H1 (cell line): Measurements from ENCODE around the gene LIN37. TPM values are rescaled to one million over a fixed set of nuclear protein-coding genes. Genes with fewer than 3 reads are reported as not detected.

Source experiments
- ASH2L ChIP-seq: fragments of 200-600, 300-600 bp; sonication (generic); IDR thresholded peaks from one replicate; pipeline ENCODE4 v1.7.1; 2017; ENCODE audit warnings: low read length
- EGR1 ChIP-seq: IDR thresholded peaks from 2 replicates; pipeline ENCODE4 v1.6.1; 2011; ENCODE audit warnings: low read depth, low read length, borderline replicate concordance
- FOSL1 ChIP-seq: IDR thresholded peaks from 2 replicates; pipeline ENCODE4 v1.6.1; 2011; ENCODE audit warnings: mild to moderate bottlenecking, low read depth, low read length, moderate library complexity; ENCODE audit not compliant: insufficient read depth
- SUZ12 ChIP-seq: fragments of 200-600 bp; sonication (generic); IDR thresholded peaks from 2 replicates; pipeline ENCODE4 v1.6.1; 2012; ENCODE audit warnings: mild to moderate bottlenecking, inconsistent platforms, low read length, moderate library complexity, mixed read lengths
- polyA plus RNA-seq, 7 experiments: library from polyadenylated mRNA; depleted of rRNA in 3 of 7; stranded (reverse) in 5 of 7; unstranded in 2 of 7; fragments of >200 nt in 5 of 7; fragments of 200-250 nt in 2 of 7; gene quantifications; 1 replicate in 5 of 7; 2 replicates in 1 of 7; 4 replicates in 1 of 7; pipeline versions ENCODE4 v1.2.1 to v1.2.3, GENCODE V29; 2011 to 2013; ENCODE audit warnings: missing spikeins in 2 of 7, mixed read lengths in 2 of 7
- total RNA-seq: library from RNA; stranded (reverse); fragmentation: NEBNext Ultra II Directional; extraction: Animal tissue kit (Norgen Biotek cat#: 25700); gene quantifications from 2 replicates; pipeline ENCODE4 v1.2.1, GENCODE V29; 2021
- TF ChIP-seq, protein P1 (sequence below), 3 experiments: IDR thresholded peaks; 1 replicate in 2 of 3; 2 replicates in 1 of 3; pipeline versions ENCODE4 v1.5.1 to v1.6.1; 2011; ENCODE audit warnings: low read length in 3 of 3, mild to moderate bottlenecking in 3 of 3, inconsistent platforms in 2 of 3, low read depth in 1 of 3, moderate library complexity in 1 of 3; ENCODE audit not compliant: insufficient read depth in 1 of 3; ENCODE audit errors: control extremely low read depth in 1 of 3

Gene LIN37
- total and polyA plus RNA-seq, 2 of the 8 experiments (the other 6 are each of a cell fraction or from before 2014, with no cell fraction given): 3.8 to 9.8 TPM

DNA sequence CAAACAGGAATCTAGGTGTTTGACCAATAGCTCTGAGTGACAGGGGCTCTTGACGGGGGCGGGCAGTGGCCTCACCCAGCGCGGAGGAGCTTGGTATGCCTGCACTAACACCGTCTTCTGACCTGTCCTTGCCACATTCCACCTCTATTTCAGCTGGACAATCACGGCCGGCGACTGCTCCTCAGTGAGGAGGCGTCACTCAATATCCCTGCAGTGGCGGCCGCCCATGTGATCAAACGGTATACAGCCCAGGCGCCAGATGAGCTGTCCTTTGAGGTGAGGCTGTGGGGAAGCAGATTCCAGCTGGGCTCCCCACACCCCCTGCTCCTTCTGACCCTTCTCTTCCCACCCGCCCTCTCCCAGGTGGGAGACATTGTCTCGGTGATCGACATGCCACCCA is 31.7 kb downstream of the LIN37 start (continued):
- TF ChIP-seq, protein P1, sequence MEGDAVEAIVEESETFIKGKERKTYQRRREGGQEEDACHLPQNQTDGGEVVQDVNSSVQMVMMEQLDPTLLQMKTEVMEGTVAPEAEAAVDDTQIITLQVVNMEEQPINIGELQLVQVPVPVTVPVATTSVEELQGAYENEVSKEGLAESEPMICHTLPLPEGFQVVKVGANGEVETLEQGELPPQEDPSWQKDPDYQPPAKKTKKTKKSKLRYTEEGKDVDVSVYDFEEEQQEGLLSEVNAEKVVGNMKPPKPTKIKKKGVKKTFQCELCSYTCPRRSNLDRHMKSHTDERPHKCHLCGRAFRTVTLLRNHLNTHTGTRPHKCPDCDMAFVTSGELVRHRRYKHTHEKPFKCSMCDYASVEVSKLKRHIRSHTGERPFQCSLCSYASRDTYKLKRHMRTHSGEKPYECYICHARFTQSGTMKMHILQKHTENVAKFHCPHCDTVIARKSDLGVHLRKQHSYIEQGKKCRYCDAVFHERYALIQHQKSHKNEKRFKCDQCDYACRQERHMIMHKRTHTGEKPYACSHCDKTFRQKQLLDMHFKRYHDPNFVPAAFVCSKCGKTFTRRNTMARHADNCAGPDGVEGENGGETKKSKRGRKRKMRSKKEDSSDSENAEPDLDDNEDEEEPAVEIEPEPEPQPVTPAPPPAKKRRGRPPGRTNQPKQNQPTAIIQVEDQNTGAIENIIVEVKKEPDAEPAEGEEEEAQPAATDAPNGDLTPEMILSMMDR (IDR thresholded peaks at IDR 0.05; ENCODE audit: control extremely low read depth in 1 of 3, insufficient read depth in 1 of 3, low read depth in 1 of 3, low read length in 3 of 3): no peak
- no peak for TF ChIP-seq SUZ12
- TF ChIP-seq FOSL1: no peak
- TF ChIP-seq EGR1: no peak
- no peak for TF ChIP-seq ASH2L
- TF ChIP-seq, all 59 proteins: peak for 0
